ENCODE data around the gene GRK2. TPM values are rescaled to one million over a fixed set of nuclear protein-coding genes. Genes with fewer than 3 reads are reported as not detected.

Gene GRK2
- total RNA-seq, 6 experiments from 2014 or later = 24.5 to 43.9 (median 28.5) TPM

- H3K36me3 ChIP-seq = peaks cover 20 to 87% (median 53%) of the 10 kb centered on the region in 4 donors
- DNase-seq (no peak), ATAC-seq (no peak)
- 44% methylated on average over 1 of the region's 1 CpG for WGBS (ENCODE audit: insufficient coverage, low coverage, low lambda C conversion rate, missing lambda C conversion rate)
- H3K27ac ChIP-seq = peak overlapping the region in 1 of 3 donors; percentile 30
- H3K4me3 ChIP-seq = no peak overlapping the region
- H3K9me3 ChIP-seq = no peaks in the 10 kb centered on the region
- intact Hi-C loops (cut with DNase I) = no loop called here
- TF ChIP-seq CTCF (IDR thresholded peaks at IDR 0.05) = no peak
- no peak for TF ChIP-seq POLR2A (IDR thresholded peaks at IDR 0.05)
- H3K4me1 ChIP-seq = peaks cover 0 to 33% (median 15%) of the 10 kb centered on the region in 4 donors
- no peaks in the 10 kb centered on the region for H3K27me3 ChIP-seq
Observed at GRCh38 chr11:67251841-67252240, 14.4 kb upstream of the GRK2 start.

- WGBS (ENCODE audit: insufficient coverage, low coverage, low lambda C conversion rate, missing lambda C conversion rate) = 90% methylated on average over 2 of the region's 4 CpGs
- H3K9me3 ChIP-seq = no peaks in the 10 kb centered on the region
- H3K27ac ChIP-seq = no peak overlapping the region
- H3K27me3 ChIP-seq = no peaks in the 10 kb centered on the region
- H3K4me3 ChIP-seq = no peak overlapping the region
- peaks cover 20 to 79% (median 50%) of the 10 kb centered on the region in 4 donors for H3K36me3 ChIP-seq
- intact Hi-C loops (cut with DNase I) = no loop called here
- H3K4me1 ChIP-seq = peaks cover 0 to 36% (median 14%) of the 10 kb centered on the region in 4 donors
- TF ChIP-seq CTCF (IDR thresholded peaks at IDR 0.05) = peak; percentile 25 to 46 (median 30)
- TF ChIP-seq POLR2A (IDR thresholded peaks at IDR 0.05) = no peak
- peak; percentile 16 to 52 (median 38) for ATAC-seq
- DNase-seq = peak in 1 of 3 donors; percentile 51
Observed at GRCh38 chr11:67252831-67253239, 13.4 kb upstream of the GRK2 start.

GRCh38 chr11:67253872-67254624 lies 12.2 kb upstream of the GRK2 start:
- peaks cover 18 to 67% (median 46%) of the 10 kb centered on the region in 4 donors for H3K36me3 ChIP-seq
- no peak for TF ChIP-seq POLR2A (IDR thresholded peaks at IDR 0.05)
- no peak for TF ChIP-seq CTCF (IDR thresholded peaks at IDR 0.05)
- H3K27me3 ChIP-seq = no peaks in the 10 kb centered on the region
- ATAC-seq = no peak
- H3K4me1 ChIP-seq = peaks cover 0 to 33% (median 13%) of the 10 kb centered on the region in 4 donors
- H3K4me3 ChIP-seq = no peak overlapping the region
- 93% methylated on average over 10 of the region's 14 CpGs for WGBS (ENCODE audit: insufficient coverage, low coverage, low lambda C conversion rate, missing lambda C conversion rate)
- intact Hi-C loops (cut with DNase I) = no loop called here
- no peaks in the 10 kb centered on the region for H3K9me3 ChIP-seq
- DNase-seq = no peak
- H3K27ac ChIP-seq = no peak overlapping the region

GRCh38 chr11:67254798-67255197 lies 11.5 kb upstream of the GRK2 start:
- H3K27me3 ChIP-seq = no peaks in the 10 kb centered on the region
- H3K27ac ChIP-seq = no peak overlapping the region
- ATAC-seq (no peak), DNase-seq (no peak)
- no peak for TF ChIP-seq POLR2A (IDR thresholded peaks at IDR 0.05)
- no peak for TF ChIP-seq CTCF (IDR thresholded peaks at IDR 0.05)
- peaks cover 18 to 59% (median 39%) of the 10 kb centered on the region in 4 donors for H3K36me3 ChIP-seq
- peaks cover 0 to 27% (median 11%) of the 10 kb centered on the region in 4 donors for H3K4me1 ChIP-seq
- no peaks in the 10 kb centered on the region for H3K9me3 ChIP-seq
- 89% methylated on average over 1 of the region's 15 CpGs for WGBS (ENCODE audit: insufficient coverage, low coverage, low lambda C conversion rate, missing lambda C conversion rate)
- H3K4me3 ChIP-seq = no peak overlapping the region
- intact Hi-C loops (cut with DNase I) = no loop called here

Data from right lobe of liver (tissue), 6 donors.